DMS114 treated with DMSO at 0.1 percent for 48 hours (cell line): ENCODE data around the gene THADA.

ENCODE experiments used
- DNase-seq: peaks from one replicate; lab custom pipeline; 2025; ENCODE audit not compliant: unreplicated experiment; lab: John Stamatoyannopoulos, UW

THADA gene

GRCh38 chr2:43226955-43227829, 368.6 kb downstream of the THADA start:
- DNase-seq: peak; percentile 16

DNA sequence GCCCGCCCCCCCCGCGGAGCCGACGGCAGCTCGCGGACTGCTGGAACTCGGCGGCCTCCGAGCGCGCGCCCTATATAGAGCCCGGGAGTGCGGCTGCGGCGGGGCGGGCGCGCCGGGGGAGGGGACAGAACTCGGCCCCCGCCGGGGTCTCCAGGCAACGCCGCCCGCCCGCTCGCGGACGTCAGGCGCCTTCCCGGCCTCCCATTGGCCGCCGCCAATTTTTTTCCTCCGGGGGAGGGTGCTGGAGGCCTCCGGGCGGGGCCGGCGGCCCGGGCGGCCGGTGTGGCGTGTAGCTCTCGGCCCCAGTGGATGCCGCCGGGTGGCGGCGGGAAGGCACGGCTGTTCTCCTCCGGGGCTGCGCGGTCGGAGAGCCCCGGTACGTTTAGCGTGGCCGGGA, 369.3 kb downstream of the THADA start, which contains the start of gene ZFP36L2:
ZFP36L2 (minus strand) TSS at position 49 of the 397 bp plus-strand sequence. CDS start 291 bp downstream, outside the sequence.
- DNase-seq: peak; percentile 84

DNA sequence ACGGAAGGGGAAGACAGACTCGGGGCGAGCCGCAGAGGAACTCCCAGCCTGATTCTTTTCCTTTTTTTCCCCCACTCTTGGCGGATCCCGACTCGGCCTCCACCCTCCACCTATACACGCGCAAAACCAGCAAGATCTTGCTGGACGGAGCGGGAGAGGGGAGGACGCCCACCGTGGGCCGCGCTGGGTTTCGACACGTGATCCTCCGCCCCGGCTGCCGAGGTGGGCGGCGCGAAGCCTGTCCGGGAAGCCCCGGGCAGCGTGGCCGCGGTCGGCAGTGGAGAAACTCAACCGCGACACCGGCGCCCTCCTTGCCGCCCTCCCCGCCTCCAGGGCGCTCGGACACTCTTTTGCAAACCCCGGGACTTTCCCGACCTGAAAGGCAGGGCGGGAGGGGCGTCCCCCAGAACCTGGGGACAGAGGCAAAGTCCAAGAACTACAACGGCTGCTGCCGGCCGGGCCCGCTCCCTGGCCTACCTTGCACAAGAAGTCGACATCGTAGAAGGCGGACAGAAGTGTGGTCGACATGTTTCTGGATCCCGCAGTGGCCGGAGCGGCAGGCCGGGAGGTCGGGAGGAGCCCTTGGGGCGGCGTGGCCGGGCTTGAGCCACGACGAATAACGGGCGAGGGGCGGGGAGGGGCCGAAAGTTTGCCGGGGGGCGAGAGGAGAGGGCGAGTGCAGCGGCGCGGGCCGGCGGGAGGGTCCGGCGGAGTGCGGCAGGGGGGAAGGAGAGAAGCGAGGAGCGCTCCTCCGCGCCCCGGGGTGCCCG, 369.9 kb downstream of the THADA start:
- DNase-seq: peak; percentile 17

GRCh38 chr2:43225093-43225787, 370.6 kb downstream of the THADA start:
- DNase-seq: peak; percentile 18

DNA sequence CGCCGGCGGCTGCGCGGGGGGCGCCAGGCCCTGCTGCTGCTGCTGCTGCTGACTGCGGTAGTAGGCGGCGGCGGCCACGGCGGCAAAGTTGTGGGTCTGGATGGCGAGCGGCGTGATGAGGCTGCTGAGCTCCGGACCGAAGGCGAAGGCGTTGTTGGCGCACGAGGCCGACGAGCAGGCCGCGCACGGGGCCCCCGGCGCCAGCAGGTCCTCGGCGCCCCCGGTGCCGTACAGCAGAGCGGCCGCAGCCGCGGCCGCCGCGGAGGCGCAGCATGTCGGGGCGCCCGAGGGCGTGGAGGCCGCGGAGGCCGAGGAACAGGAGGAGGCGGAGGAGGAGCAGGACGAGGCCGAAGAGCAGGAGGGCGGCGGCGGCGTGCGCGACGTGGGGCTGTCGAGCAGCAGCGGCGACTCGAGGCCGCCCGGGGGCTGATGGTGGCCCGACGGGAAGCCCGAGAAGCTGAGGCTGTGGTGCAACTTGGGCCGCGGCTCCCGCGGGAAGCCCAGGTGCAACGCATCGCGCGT, 371.2 kb downstream of the THADA start:
- no peak for DNase-seq

- peak; percentile 29 for DNase-seq
Measured at GRCh38 chr2:43224131-43224570, 371.7 kb downstream of the THADA start.

- peak; percentile 29 for DNase-seq
Measured at GRCh38 chr2:43223521-43224001, 372.3 kb downstream of the THADA start.

- peak; percentile 41 for DNase-seq
Measured at GRCh38 chr2:43222475-43223309, 373.1 kb downstream of the THADA start.

DNA sequence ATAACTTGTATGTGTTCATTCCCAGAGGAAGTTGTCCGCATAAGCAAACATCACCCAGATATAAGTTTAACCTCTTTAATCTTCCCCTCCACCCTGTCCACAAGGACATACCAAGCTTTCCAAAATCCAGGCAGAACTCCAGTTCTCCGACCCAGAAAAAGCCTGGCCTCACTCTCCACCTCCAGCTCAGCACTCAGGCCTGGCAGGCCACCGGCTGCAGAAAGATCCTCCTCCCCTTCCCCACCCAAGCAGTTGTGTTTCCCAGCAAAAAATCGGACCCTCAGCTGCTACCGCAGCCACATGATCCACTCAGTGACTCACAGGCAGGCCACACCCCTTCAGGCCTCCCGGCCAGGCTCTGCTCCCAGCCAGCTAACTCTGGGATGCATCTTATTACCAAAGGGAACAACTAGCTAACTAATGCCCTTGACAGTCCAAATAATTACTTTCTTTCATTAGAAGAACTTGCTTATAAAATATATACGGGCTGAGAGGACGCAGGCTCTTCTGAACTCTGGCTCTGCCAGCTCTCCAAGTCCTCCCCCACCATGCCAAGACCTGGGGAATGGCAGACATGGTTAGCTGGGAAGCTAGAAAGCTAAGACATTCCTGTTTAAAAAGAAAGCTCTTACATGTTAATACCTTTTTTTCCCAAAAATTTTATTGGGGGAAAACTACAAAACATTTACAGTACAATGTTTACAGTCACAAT, 373.9 kb downstream of the THADA start:
- DNase-seq: peak; percentile 80

- DNase-seq: peak; percentile 53
Measured at GRCh38 chr2:43221124-43221762, 374.6 kb downstream of the THADA start.

- peak; percentile 53 for DNase-seq
Measured at GRCh38 chr2:43220760-43221123, 375.1 kb downstream of the THADA start.

- no peak for DNase-seq
Measured at GRCh38 chr2:43220229-43220751, 375.5 kb downstream of the THADA start.

DNA sequence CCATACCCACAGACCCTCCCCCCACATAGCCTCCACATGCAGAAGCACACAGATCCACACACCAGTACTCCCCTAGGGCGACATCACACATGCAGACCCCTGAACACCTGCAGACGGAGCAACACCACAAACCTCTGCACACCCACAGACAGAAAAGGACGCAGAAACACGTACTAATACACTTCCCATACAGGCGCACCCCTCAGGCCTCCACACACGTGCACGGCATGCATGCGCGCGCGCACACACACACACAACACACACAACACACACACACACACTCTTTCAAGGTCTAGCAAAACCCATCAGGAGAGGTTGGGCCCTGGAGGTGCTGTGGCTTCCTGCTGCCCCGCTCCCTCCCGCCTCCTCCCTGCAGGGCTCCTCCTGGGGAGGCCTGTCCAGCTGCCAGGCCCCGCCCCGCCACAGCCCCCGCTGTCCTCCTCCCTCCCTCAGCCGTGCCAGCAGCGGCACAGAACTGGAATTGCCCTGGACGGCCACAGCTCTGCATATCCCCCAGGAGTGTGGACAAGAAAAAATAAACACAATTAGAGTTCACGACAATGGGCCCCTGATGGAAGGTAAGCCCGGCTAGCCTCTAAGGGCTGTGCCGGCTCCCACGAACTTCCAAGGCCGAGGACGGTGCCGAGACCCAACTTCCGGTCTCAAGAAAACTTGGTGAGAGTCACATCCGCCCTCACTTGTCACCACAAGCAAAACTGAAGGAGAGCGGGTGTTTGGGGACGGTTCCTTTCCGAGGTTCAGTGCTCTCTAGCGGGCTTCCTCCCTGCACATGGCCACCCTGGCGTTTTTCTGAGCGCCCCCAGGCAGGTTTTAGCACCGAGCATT, 376.2 kb downstream of the THADA start:
- DNase-seq: peak; percentile 76

GRCh38 chr2:43218702-43219382, 377.0 kb downstream of the THADA start:
- DNase-seq: peak; percentile 8

GRCh38 chr2:43218155-43218701, 377.6 kb downstream of the THADA start:
- DNase-seq: no peak

GRCh38 chr2:43217228-43218154, 378.3 kb downstream of the THADA start:
- no peak for DNase-seq
